Measurements from ENCODE around the gene TYW5.

Gene TYW5

DNA sequence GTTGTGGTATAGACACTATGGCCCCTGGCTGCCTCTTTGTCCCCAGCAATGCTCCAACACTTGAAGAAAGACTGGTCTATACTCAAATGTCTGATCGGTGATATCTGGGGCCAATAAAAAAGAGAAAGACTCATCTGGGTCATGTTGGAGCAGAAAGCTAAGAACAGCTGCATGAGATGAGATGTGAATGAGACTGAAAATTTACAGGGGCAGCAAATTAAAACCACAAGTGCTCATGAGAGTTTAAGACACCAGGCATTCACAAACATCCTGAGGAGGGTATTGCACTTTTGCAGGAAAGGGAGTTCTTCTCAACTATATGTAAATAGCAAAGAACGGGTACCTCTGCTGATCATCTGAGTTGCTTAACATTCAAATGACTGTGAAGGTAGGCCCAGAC lies 36.4 kb upstream of the TYW5 start:
- no peaks in the 10 kb centered on the region for H3K36me3 ChIP-seq (ENCODE audit: insufficient read depth, low read length)
- no peak overlapping the region for H3K27ac ChIP-seq
- no peak overlapping the region for H3K4me3 ChIP-seq
- no peak for TF ChIP-seq FOXP2 (optimal IDR thresholded peaks at IDR 0.05; ENCODE audit: control extremely low read depth, extremely low read length, insufficient read depth)
- no peak for TF ChIP-seq POLR2AphosphoS5 (IDR thresholded peaks at IDR 0.05; ENCODE audit: borderline replicate concordance, low read depth, low read length)
- TF ChIP-seq EZH2 (IDR thresholded peaks at IDR 0.05): no peak
- no peak for DNase-seq (ENCODE audit: low read depth, low spot score)
- no peaks in the 10 kb centered on the region for H3K9me3 ChIP-seq (ENCODE audit: low read depth, low read length)
- H3K9ac ChIP-seq (ENCODE audit: insufficient read length): no peak overlapping the region

DNA sequence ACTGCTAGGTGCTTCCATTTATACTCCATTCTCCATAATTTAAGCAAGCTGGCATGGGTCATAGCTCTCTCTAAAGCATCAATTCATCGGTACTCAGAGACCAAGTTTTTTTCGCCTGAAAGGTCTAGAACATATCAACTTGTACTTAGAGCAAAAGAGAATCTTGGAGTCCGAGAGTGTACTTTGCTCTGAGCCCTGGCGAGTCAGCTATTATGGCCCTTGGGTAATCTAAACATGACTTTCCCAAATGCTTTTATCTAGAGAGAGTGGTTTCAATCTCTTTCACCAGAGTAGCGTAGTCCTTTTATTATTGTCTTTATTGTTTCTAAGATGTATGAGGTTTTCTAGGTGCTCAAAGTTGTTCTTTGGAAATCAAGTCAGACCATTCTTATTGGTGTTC lies 34.5 kb upstream of the TYW5 start:
- Histone ChIP-seq H3K36me3 (ENCODE audit: insufficient read depth, low read length) (no peaks in the 10 kb centered on the region), H3K9ac (ENCODE audit: insufficient read length) (no peak overlapping the region), H3K27ac (no peak overlapping the region), H3K4me3 (no peak overlapping the region), H3K9me3 (ENCODE audit: low read depth, low read length) (no peaks in the 10 kb centered on the region)
- TF ChIP-seq POLR2AphosphoS5 (IDR thresholded peaks at IDR 0.05; ENCODE audit: borderline replicate concordance, low read depth, low read length) (no peak), FOXP2 (optimal IDR thresholded peaks at IDR 0.05; ENCODE audit: control extremely low read depth, extremely low read length, insufficient read depth) (no peak), EZH2 (IDR thresholded peaks at IDR 0.05) (no peak)
- DNase-seq (ENCODE audit: low read depth, low spot score): no peak

DNA sequence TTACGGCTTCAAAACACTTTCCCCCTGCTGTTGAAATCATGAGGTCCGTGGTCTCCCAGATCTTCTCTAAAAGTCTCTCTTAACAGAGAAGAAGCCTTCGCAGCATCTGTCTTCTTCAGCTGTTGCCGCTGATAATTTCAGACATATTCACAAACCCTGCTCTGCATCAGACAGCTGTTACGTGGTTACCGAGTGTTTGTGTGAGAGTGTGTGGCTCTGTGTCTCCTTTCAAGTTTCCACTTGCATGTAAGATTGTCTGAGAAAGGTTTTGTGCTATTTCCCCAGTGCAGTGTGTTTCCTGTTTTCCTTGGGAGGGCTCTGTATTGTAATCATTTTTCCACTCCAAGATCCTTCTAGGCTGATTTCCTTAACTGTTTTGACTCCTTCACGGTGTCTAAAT lies 32.9 kb upstream of the TYW5 start:
- Histone ChIP-seq H3K4me3 (peak overlapping the region; percentile 64), H3K9me3 (ENCODE audit: low read depth, low read length) (no peaks in the 10 kb centered on the region), H3K27ac (peak overlapping the region; percentile 74), H3K36me3 (ENCODE audit: insufficient read depth, low read length) (no peaks in the 10 kb centered on the region), H3K9ac (ENCODE audit: insufficient read length) (peak overlapping the region; percentile 47)
- no peak for DNase-seq (ENCODE audit: low read depth, low spot score)
- TF ChIP-seq EZH2 (IDR thresholded peaks at IDR 0.05) (no peak), FOXP2 (optimal IDR thresholded peaks at IDR 0.05; ENCODE audit: control extremely low read depth, extremely low read length, insufficient read depth) (no peak), POLR2AphosphoS5 (IDR thresholded peaks at IDR 0.05; ENCODE audit: borderline replicate concordance, low read depth, low read length) (no peak)

DNA sequence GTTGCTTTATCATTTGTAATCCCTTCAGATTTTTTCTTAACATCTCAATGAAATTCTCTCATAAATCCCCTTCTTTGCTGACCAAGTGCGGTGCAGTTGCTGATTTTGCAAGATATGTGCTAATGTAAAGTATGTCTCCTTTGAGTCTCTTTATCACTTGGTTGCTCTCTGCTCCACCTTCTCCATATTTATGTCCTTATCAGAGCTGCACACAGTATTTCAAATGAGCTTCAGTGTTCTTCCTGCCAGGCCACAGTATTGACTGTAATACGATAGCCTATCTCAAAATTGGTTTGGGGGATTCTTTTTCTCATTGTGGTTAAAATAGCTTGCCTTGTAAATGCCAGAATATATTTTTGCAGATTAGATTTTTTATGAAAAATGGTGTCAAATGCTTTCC lies 32.3 kb upstream of the TYW5 start:
- H3K4me3 ChIP-seq: peak overlapping the region; percentile 64
- no peaks in the 10 kb centered on the region for H3K36me3 ChIP-seq (ENCODE audit: insufficient read depth, low read length)
- H3K27ac ChIP-seq: peak overlapping the region; percentile 74
- H3K9ac ChIP-seq (ENCODE audit: insufficient read length): peak overlapping the region; percentile 47
- H3K9me3 ChIP-seq (ENCODE audit: low read depth, low read length): no peaks in the 10 kb centered on the region
- TF ChIP-seq FOXP2 (optimal IDR thresholded peaks at IDR 0.05; ENCODE audit: control extremely low read depth, extremely low read length, insufficient read depth): no peak
- TF ChIP-seq EZH2 (IDR thresholded peaks at IDR 0.05): no peak
- TF ChIP-seq POLR2AphosphoS5 (IDR thresholded peaks at IDR 0.05; ENCODE audit: borderline replicate concordance, low read depth, low read length): no peak
- no peak for DNase-seq (ENCODE audit: low read depth, low spot score)

DNA sequence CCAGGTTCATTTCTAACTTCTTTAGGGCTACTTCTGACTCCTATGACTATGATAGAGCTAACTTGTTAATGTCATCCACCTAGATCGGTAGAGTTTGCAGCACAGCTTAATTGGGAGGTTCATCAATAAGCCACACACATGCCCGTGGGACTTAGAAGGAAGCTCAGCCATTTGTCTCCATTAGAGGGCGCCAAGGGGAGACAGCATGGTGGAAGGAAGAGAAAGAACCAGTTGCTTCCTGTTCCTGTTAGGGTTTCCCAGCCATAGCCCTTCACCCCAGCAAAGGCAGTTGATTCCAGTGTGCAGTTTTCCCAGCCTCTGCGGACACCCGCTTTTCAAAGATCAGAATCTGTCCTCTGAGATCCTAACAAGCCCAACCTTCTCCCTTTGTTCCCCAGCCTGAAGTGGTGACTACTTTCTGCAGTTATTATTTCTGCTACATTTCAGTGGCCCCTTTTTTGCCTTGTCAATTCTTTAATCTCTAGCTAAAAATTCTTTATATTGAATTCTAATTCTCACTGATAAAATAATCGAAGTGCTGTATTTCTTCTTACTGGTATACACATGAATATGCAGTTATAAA lies 30.4 kb upstream of the TYW5 start:
- DNase-seq (ENCODE audit: low read depth, low spot score): peak; percentile 77
- H3K9ac ChIP-seq (ENCODE audit: insufficient read length): peak overlapping the region; percentile 26

DNA sequence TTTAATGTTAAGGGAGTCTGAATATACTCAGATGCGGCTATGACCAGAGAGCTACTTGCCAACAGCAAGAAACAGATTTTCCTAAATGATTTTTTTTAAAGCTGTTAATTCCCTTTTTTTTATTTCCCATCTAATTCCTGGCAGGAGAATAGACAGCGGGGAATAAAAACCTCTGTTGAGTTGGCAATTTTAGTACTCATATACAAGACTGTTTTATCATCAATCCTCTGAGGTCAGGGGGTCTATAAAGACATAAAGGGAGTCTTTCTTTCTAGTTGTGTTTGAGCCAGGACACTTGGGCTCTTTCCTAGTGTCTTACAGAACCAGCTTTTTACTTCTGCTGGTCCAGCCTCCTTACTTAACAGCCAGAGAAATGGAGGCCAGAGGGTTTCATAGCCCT lies 29.5 kb upstream of the TYW5 start:
- Histone ChIP-seq H3K9me3 (ENCODE audit: low read depth, low read length) (no peaks in the 10 kb centered on the region), H3K27ac (no peak overlapping the region), H3K36me3 (ENCODE audit: insufficient read depth, low read length) (no peaks in the 10 kb centered on the region), H3K4me3 (no peak overlapping the region), H3K9ac (ENCODE audit: insufficient read length) (no peak overlapping the region)
- DNase-seq (ENCODE audit: low read depth, low spot score): no peak
- TF ChIP-seq POLR2AphosphoS5 (IDR thresholded peaks at IDR 0.05; ENCODE audit: borderline replicate concordance, low read depth, low read length) (no peak), EZH2 (IDR thresholded peaks at IDR 0.05) (no peak), FOXP2 (optimal IDR thresholded peaks at IDR 0.05; ENCODE audit: control extremely low read depth, extremely low read length, insufficient read depth) (no peak)

More for the DNA sequence above, 30.4 kb upstream of the TYW5 start:
- no peaks in the 10 kb centered on the region for H3K9me3 ChIP-seq (ENCODE audit: low read depth, low read length)
- H3K36me3 ChIP-seq (ENCODE audit: insufficient read depth, low read length): no peaks in the 10 kb centered on the region
- H3K27ac ChIP-seq: no peak overlapping the region
- TF ChIP-seq POLR2AphosphoS5 (IDR thresholded peaks at IDR 0.05; ENCODE audit: borderline replicate concordance, low read depth, low read length) (no peak), EZH2 (IDR thresholded peaks at IDR 0.05) (no peak), FOXP2 (optimal IDR thresholded peaks at IDR 0.05; ENCODE audit: control extremely low read depth, extremely low read length, insufficient read depth) (no peak)
- no peak overlapping the region for H3K4me3 ChIP-seq

DNA sequence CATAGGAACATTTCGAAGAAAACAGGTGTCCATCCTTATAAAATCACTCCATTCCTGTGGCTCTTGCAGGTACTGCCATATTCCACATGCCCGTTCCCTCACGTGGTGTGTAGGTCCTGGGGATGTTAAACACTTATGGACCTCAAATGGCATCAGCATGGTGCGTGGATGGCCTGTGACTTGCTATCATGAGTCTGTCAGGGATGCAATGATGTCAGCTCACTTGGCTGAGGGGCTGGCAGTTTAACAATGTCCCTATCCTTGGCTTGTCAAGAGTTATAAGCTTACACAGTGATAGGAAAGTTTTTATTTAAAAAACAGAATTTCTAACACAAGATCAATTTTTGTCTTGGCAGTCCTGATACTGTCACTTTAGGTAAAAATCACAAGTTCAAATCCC lies 28.9 kb upstream of the TYW5 start:
- no peak for DNase-seq (ENCODE audit: low read depth, low spot score)
- no peak for TF ChIP-seq EZH2 (IDR thresholded peaks at IDR 0.05)
- TF ChIP-seq POLR2AphosphoS5 (IDR thresholded peaks at IDR 0.05; ENCODE audit: borderline replicate concordance, low read depth, low read length): no peak
- TF ChIP-seq FOXP2 (optimal IDR thresholded peaks at IDR 0.05; ENCODE audit: control extremely low read depth, extremely low read length, insufficient read depth): no peak
- Histone ChIP-seq H3K36me3 (ENCODE audit: insufficient read depth, low read length) (no peaks in the 10 kb centered on the region), H3K4me3 (no peak overlapping the region), H3K27ac (no peak overlapping the region), H3K9ac (ENCODE audit: insufficient read length) (no peak overlapping the region), H3K9me3 (ENCODE audit: low read depth, low read length) (no peaks in the 10 kb centered on the region)

DNA sequence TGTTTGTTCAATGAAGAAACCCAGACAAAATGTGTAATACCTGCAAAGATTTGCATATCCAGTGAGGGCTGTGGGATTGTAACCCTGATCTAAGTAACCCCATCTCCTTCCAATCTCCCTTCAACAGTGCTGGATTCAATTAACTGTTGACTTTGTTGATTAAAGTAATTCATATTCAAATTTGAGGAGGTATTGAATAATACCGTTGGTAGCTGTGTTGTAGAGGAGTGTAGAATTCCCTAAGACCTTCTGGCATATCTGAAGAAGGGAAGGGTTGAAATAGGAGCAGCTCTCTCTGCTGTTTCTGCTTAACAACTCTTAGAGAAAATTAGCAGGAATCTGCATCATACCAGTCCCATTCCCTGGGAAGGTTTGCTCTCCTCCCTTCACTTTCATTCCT lies 28.2 kb upstream of the TYW5 start:
- H3K36me3 ChIP-seq (ENCODE audit: insufficient read depth, low read length): no peaks in the 10 kb centered on the region

More for the DNA sequence above, 28.2 kb upstream of the TYW5 start:
- no peak overlapping the region for H3K4me3 ChIP-seq
- no peaks in the 10 kb centered on the region for H3K9me3 ChIP-seq (ENCODE audit: low read depth, low read length)
- no peak overlapping the region for H3K27ac ChIP-seq
- TF ChIP-seq POLR2AphosphoS5 (IDR thresholded peaks at IDR 0.05; ENCODE audit: borderline replicate concordance, low read depth, low read length) (no peak), FOXP2 (optimal IDR thresholded peaks at IDR 0.05; ENCODE audit: control extremely low read depth, extremely low read length, insufficient read depth) (no peak), EZH2 (IDR thresholded peaks at IDR 0.05) (no peak)
- DNase-seq (ENCODE audit: low read depth, low spot score): no peak
- no peak overlapping the region for H3K9ac ChIP-seq (ENCODE audit: insufficient read length)

All from SK-N-MC (cell line).